Sigmoid colon (tissue), 7 donors: ENCODE data around the gene ACR. TPM values are rescaled to one million over a fixed set of nuclear protein-coding genes. Genes with fewer than 3 reads are reported as not detected.
A peak's percentile ranks its signal among the peaks of the same experiment; 100 is the strongest.

Experiments
- DNase-seq: peaks from one replicate; pipeline ENCODE4 v3.0.0-alpha.2; 2019
- H3K27ac ChIP-seq, 4 donors: fragments of 200-600 bp; sonication (generic); one replicate each; pipeline ENCODE4 v1.5.1; 2016 to 2019; ENCODE audit warnings: mild to moderate bottlenecking in 1 of 4
- H3K27me3 ChIP-seq, 3 donors: fragments of 200-600 bp; sonication (generic); one replicate each; pipeline ENCODE4 v1.5.1; 2019; ENCODE audit warnings: mild to moderate bottlenecking in 1 of 3
- H3K36me3 ChIP-seq, 4 donors: fragments of 200-600 bp; sonication (generic); one replicate each; pipeline ENCODE4 v1.5.1; 2016 to 2019
- H3K4me1 ChIP-seq, 4 donors: fragments of 200-600 bp; sonication (generic); one replicate each; pipeline ENCODE4 v1.5.1; 2017 to 2019
- H3K4me3 ChIP-seq, 4 donors: fragments of 200-600 bp; sonication (generic); one replicate each; pipeline ENCODE4 v1.5.1; 2017 to 2019; ENCODE audit warnings: mild to moderate bottlenecking in 2 of 4, moderate library complexity in 1 of 4
- H3K9me3 ChIP-seq, 4 donors: fragments of 200-600 bp in 3 of 4; sonication (generic) in 3 of 4; one replicate each; pipeline versions ENCODE4 v1.5.1 to v1.6.1; 2013 to 2019
- CTCF ChIP-seq, 4 experiments: fragments of 450-650 bp in 3 of 4; fragments of 200-600 bp in 1 of 4; IDR thresholded peaks; one replicate each; pipeline ENCODE4 v1.5.1; 2016 to 2019; ENCODE audit warnings: antibody characterized with exemption in 4 of 4, mild to moderate bottlenecking in 3 of 4, moderate library complexity in 2 of 4
- EP300 ChIP-seq, 4 donors: sonication (generic); formaldehyde crosslinking; IDR thresholded peaks; one replicate each; pipeline ENCODE4 v1.6.1; 2017; ENCODE audit warnings: antibody characterized with exemption in 4 of 4
- POLR2A ChIP-seq, 2 donors: fragments of 450-650 bp; IDR thresholded peaks; one replicate each; pipeline ENCODE4 v1.6.1; 2016; ENCODE audit warnings: antibody characterized with exemption in 2 of 2, mild to moderate bottlenecking in 2 of 2, moderate library complexity in 2 of 2
- POLR2AphosphoS5 ChIP-seq, 4 donors: sonication (generic); formaldehyde crosslinking; IDR thresholded peaks; one replicate each; pipeline ENCODE4 v1.6.1; 2017; ENCODE audit warnings: antibody characterized with exemption in 4 of 4
- WGBS, 2 donors: extraction: QIAGEN DNeasy Blood & Tissue Kit; methylation state at CpG; one replicate each; pipeline ENCODE4 v1.1.7; 2013; 5-methylcytosine and 5-hydroxymethylcytosine counted together
- intact Hi-C: fragments of 100-400 bp; cut with DNase I; formaldehyde crosslinking; loops from one replicate; pipeline ENCODE4 v1.15.1; 2023
- polyA plus RNA-seq, 3 donors: library from polyadenylated mRNA; stranded (reverse); fragments of 200-250 nt; gene quantifications; one replicate each; pipeline ENCODE4 v1.2.3, GENCODE V29; 2013
- total RNA-seq, 4 donors: library from RNA; depleted of rRNA; stranded (reverse); fragments of >200 nt; gene quantifications; one replicate each; pipeline ENCODE4 v1.1.0, GENCODE V29; 2016
- donor health status: healthy with polysubstance abuse.
- donor health status: Bipolar disorder and iron deficiency.
- donor health status: healthy.

ACR gene
- total and polyA plus RNA-seq, 7 donors, result 0.06 to 0.68 TPM; not detected in 5

DNA sequence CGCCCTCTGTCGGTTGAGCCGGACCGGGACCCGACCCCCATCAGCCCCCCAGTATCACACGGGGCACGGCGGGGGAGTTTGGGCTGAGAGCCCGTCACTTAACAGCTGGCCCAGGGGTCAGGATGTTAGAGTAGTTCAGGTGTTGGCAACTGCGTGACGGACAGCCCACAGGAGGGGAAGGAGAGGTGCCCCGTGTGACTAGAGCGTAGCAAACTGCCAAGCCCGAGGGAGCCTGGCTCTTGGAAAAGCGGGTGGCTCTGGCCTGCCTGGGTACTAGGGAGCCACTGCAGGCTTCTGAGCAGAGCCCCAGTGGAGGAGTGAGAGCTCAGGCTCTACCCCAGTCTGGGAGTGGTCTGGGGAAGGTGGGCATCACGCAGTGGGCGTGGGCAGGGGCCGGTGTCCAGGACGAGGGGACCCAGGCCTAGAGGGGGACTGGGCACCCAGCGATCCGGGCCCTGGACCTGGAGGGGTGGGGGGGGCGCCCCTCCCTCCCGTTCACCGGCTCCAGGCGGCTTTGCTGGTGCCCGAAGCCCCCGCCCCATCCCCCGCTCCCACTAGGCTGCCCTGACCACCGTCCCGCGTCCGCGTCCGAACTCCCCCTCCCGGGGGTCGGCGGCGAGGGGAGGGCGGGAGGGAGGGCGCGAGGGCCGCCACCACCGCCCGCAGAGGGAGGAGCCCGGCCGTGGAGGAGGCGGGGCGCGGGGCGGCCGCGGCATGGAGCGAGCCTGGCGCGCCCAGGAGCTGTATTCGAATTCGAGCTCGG, 41.0 kb upstream of the ACR start:
- H3K4me3 ChIP-seq, result peak overlapping the region; percentile 45 to 63 (median 52)
- intact Hi-C loops, result loop anchor here (5.0 kb wide), 1 partner anchor 70 kb away; the partner anchor contains the start of gene ARSA
- H3K36me3 ChIP-seq, result no peaks in the 10 kb centered on the region
- peaks cover 0 to 17% (median 14%) of the 10 kb centered on the region in 4 donors for H3K4me1 ChIP-seq
- peak overlapping the region in 1 of 4 donors; percentile 18 for H3K27ac ChIP-seq
- TF ChIP-seq CTCF (IDR thresholded peaks at IDR 0.05), result peak in 2 of 4 experiments; percentile 28 to 32
- TF ChIP-seq POLR2AphosphoS5 (IDR thresholded peaks at IDR 0.05), result no peak
- TF ChIP-seq POLR2A (IDR thresholded peaks at IDR 0.05), result no peak
- TF ChIP-seq EP300 (IDR thresholded peaks at IDR 0.05), result no peak
- no peaks in the 10 kb centered on the region for H3K9me3 ChIP-seq
- DNase-seq, result peak; percentile 64
- 28 to 67% methylated on average over 55 to 57 of the region's 58 CpGs for WGBS, 2 donors
- peaks cover 0 to 7% (median 0%) of the 10 kb centered on the region in 3 donors for H3K27me3 ChIP-seq

DNA sequence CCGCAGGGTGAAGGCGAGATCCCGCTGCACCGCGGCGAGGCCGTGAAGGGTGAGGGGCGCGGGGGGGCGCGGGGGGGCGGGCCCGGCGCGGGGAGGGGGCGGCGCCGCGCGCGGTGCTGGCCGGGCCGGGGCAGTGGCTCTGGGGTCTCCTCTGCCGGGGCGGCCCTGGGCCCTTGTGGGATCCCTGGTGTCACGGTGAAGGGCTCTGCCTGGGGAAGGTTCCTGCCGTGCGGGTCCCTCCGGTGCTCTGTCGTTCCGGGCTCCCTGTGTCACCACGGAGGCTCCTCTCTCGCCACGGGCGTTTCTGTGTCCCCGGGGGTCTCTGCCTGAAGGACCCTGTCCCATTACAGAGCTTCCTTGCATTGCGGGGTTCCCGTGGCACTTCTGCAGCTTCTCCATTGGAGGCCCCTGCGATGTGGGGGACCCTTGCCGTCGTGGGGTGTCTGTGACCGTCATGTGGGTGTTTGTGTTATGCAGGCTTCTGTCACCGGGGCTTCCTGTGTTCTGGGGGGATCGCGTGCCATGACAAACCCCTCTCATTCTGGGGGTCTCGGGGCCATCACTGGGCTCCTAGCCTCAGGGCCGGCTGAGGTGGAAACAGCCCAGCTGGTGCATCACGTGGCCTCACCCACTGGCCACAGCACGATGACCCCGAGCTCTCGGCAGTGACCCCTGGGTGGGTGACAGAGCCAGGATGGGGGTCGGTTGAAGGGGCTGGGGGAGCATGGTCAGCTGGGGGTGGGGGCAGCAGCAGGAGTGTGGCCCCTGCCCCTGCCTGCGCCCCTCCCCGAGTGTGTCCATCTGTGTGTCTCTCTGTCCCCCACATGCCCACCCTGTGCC, 40.1 kb upstream of the ACR start:
- intact Hi-C loops, result loop anchor here (5.0 kb wide), 1 partner anchor 71 kb away; the partner anchor contains the start of gene ARSA
- H3K27ac ChIP-seq, result no peak overlapping the region
- no peaks in the 10 kb centered on the region for H3K9me3 ChIP-seq
- TF ChIP-seq CTCF (IDR thresholded peaks at IDR 0.05), result no peak
- no peak for TF ChIP-seq POLR2AphosphoS5 (IDR thresholded peaks at IDR 0.05)
- TF ChIP-seq POLR2A (IDR thresholded peaks at IDR 0.05), result no peak
- TF ChIP-seq EP300 (IDR thresholded peaks at IDR 0.05), result no peak
- peak; percentile 58 for DNase-seq
- peaks cover 0 to 3% (median 0%) of the 10 kb centered on the region in 3 donors for H3K27me3 ChIP-seq
- 21 to 65% methylated on average over 54 of the region's 54 CpGs for WGBS, 2 donors
- H3K4me1 ChIP-seq, result peaks cover 0 to 17% (median 14%) of the 10 kb centered on the region in 4 donors
- H3K36me3 ChIP-seq, result no peaks in the 10 kb centered on the region
- peak overlapping the region; percentile 24 to 63 (median 52) for H3K4me3 ChIP-seq

GRCh38 chr22:50698546-50698945, 39.5 kb upstream of the ACR start:
- intact Hi-C loops, result loop anchor here (5.0 kb wide), 1 partner anchor 71 kb away; the partner anchor contains the start of gene ARSA
- H3K27ac ChIP-seq, result no peak overlapping the region
- peaks cover 0 to 3% (median 0%) of the 10 kb centered on the region in 3 donors for H3K27me3 ChIP-seq
- peak overlapping the region in 1 of 4 donors; percentile 63 for H3K4me3 ChIP-seq
- no peaks in the 10 kb centered on the region for H3K9me3 ChIP-seq
- peak; percentile 60 for DNase-seq
- TF ChIP-seq CTCF (IDR thresholded peaks at IDR 0.05) (no peak), POLR2A (IDR thresholded peaks at IDR 0.05) (no peak), EP300 (IDR thresholded peaks at IDR 0.05) (no peak), POLR2AphosphoS5 (IDR thresholded peaks at IDR 0.05) (no peak)
- no peaks in the 10 kb centered on the region for H3K36me3 ChIP-seq
- peaks cover 0 to 17% (median 14%) of the 10 kb centered on the region in 4 donors for H3K4me1 ChIP-seq
- 84 to 88% methylated on average over 12 of the region's 12 CpGs for WGBS, 2 donors

DNA sequence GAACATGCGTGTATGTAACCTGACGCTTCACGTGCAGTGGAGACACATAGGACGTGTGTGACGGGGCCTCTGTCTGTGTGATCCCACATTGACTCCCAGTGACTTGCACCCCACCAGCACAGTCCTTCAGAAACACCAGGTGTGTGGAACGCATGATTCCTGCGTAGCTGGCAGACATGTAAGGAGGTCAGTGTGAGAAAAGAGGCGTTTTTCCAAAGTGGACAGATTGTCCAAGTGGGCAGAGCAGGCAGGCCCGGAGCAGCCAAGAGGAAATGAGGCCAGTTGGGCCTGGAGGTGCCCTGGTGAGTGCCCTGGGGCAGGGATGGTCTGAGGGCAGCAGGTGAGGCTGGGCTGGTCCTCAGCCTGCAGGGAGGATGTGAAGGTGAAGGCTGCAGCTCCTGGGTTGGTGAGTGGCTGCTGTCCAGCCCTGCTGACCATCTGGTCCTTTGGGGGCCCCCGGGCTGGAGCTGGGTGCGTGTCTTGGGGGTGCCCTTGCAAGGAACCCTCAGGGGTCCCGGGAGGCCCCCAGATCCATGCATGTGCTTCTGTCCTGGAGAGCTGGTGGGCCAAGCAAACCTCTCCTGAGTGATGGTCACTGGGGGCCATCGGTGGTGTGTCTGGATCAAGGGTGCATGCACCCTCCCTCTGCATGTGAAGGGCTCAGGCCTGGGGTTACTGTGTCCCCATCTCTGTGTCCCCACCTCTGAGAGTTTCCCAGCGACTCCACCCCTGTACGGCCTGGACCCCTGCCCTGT, 38.8 kb upstream of the ACR start:
- no peaks in the 10 kb centered on the region for H3K36me3 ChIP-seq
- H3K4me3 ChIP-seq, result no peak overlapping the region
- peaks cover 0 to 3% (median 0%) of the 10 kb centered on the region in 3 donors for H3K27me3 ChIP-seq
- intact Hi-C loops, result loop anchor here (5.0 kb wide), 1 partner anchor 72 kb away; the partner anchor contains the start of gene ARSA
- no peaks in the 10 kb centered on the region for H3K9me3 ChIP-seq
- H3K27ac ChIP-seq, result no peak overlapping the region
- peak; percentile 58 for DNase-seq
- H3K4me1 ChIP-seq, result peaks cover 0 to 17% (median 14%) of the 10 kb centered on the region in 4 donors
- 92% methylated on average over 15 of the region's 15 CpGs for WGBS, 2 donors
- TF ChIP-seq POLR2A (IDR thresholded peaks at IDR 0.05) (no peak), POLR2AphosphoS5 (IDR thresholded peaks at IDR 0.05) (no peak), CTCF (IDR thresholded peaks at IDR 0.05) (no peak)
